CD4-positive, alpha-beta T cell treated with Interleukin-17A for 4 hours (primary cell): ENCODE data around the gene PLEKHG2.
A peak's percentile ranks its signal among the peaks of the same experiment; 100 is the strongest.

Experiments used
- DNase-seq: peaks from one replicate; pipeline ENCODE4 v3.0.0-alpha.2; 2020; ENCODE audit warnings: mixed read lengths

PLEKHG2 gene

GRCh38 chr19:39405958-39406655 is 6.4 kb upstream of the PLEKHG2 start:
- DNase-seq = peak; percentile 98

- DNase-seq = peak; percentile 95
These were observed 5.6 kb upstream of the PLEKHG2 start, which contains the start of gene ZFP36 for GRCh38 chr19:39406656-39407409. TSS of gene ZFP36 (plus strand) at chr19:39406847. CDS start at chr19:39406905, 58 bp downstream.

GRCh38 chr19:39407410-39407659 is 5.1 kb upstream of the PLEKHG2 start:
- no peak for DNase-seq

GRCh38 chr19:39407660-39408391 is 4.6 kb upstream of the PLEKHG2 start:
- DNase-seq = peak; percentile 80

- peak; percentile 35 for DNase-seq
These were observed 3.9 kb upstream of the PLEKHG2 start for GRCh38 chr19:39408392-39409207.

GRCh38 chr19:39409208-39410016 is 3.1 kb upstream of the PLEKHG2 start:
- DNase-seq = peak; percentile 90

GRCh38 chr19:39410017-39410830 is 2.2 kb upstream of the PLEKHG2 start:
- DNase-seq = peak; percentile 75

GRCh38 chr19:39410831-39411080 is 1.7 kb upstream of the PLEKHG2 start:
- DNase-seq = no peak

GRCh38 chr19:39411081-39411831 is 1.2 kb upstream of the PLEKHG2 start:
- peak; percentile 36 for DNase-seq

- peak; percentile 95 for DNase-seq
These were observed 703 bp upstream of the PLEKHG2 start for GRCh38 chr19:39411832-39412099.

- no peak for DNase-seq
These were observed 400 bp downstream of the PLEKHG2 start for GRCh38 chr19:39412867-39413271.

GRCh38 chr19:39413272-39413910 is 922 bp downstream of the PLEKHG2 start:
- peak; percentile 43 for DNase-seq

- DNase-seq = peak; percentile 27
These were observed 1.6 kb downstream of the PLEKHG2 start for GRCh38 chr19:39413911-39414608.

GRCh38 chr19:39415111-39416046 is 2.9 kb downstream of the PLEKHG2 start:
- DNase-seq = no peak

- no peak for DNase-seq
These were observed 4.0 kb downstream of the PLEKHG2 start for GRCh38 chr19:39416152-39417120.

GRCh38 chr19:39417463-39418181 is 5.2 kb downstream of the PLEKHG2 start:
- no peak for DNase-seq

- no peak for DNase-seq
These were observed 6.5 kb downstream of the PLEKHG2 start for GRCh38 chr19:39419003-39419402.
